Ishikawa (cell line): ENCODE results near the gene SLC8A1.

Source experiments
- CEBPB ChIP-seq: IDR thresholded peaks from 2 replicates; pipeline ENCODE4 v1.6.1; 2012
- CREB1 ChIP-seq: IDR thresholded peaks from 2 replicates; pipeline ENCODE4 v1.6.1; 2012; ENCODE audit warnings: low read depth
- EGR1 ChIP-seq: IDR thresholded peaks from 2 replicates; pipeline ENCODE4 v1.6.1; 2012
- EP300 ChIP-seq: IDR thresholded peaks from 2 replicates; pipeline ENCODE4 v1.6.1; 2012; ENCODE audit warnings: borderline replicate concordance
- FOXM1 ChIP-seq: IDR thresholded peaks from 2 replicates; pipeline ENCODE4 v1.6.1; 2012; ENCODE audit warnings: low read depth, borderline replicate concordance
- MAX ChIP-seq: IDR thresholded peaks from 2 replicates; pipeline ENCODE4 v1.6.1; 2012
- NFIC ChIP-seq: IDR thresholded peaks from 2 replicates; pipeline ENCODE4 v1.6.1; 2012
- RAD21 ChIP-seq: IDR thresholded peaks from 2 replicates; pipeline ENCODE4 v1.6.1; 2012; ENCODE audit warnings: low read depth
- REST ChIP-seq: IDR thresholded peaks from 2 replicates; pipeline ENCODE4 v1.6.1; 2012; ENCODE audit warnings: low read depth, mild to moderate bottlenecking
- TAF1 ChIP-seq: IDR thresholded peaks from 2 replicates; pipeline ENCODE4 v1.6.1; 2012; ENCODE audit warnings: low read depth, mild to moderate bottlenecking
- TCF12 ChIP-seq: IDR thresholded peaks from 2 replicates; pipeline ENCODE4 v1.6.1; 2012; ENCODE audit warnings: low read depth
- TEAD4 ChIP-seq: IDR thresholded peaks from 2 replicates; pipeline ENCODE4 v1.6.1; 2012
- USF1 ChIP-seq: IDR thresholded peaks from 2 replicates; pipeline ENCODE4 v1.6.1; 2012
- YY1 ChIP-seq: IDR thresholded peaks from 2 replicates; pipeline ENCODE4 v1.6.1; 2012; ENCODE audit warnings: low read depth
- ZBTB7A ChIP-seq: IDR thresholded peaks from 2 replicates; pipeline ENCODE4 v1.6.1; 2012; ENCODE audit warnings: low read depth

The SLC8A1 gene

GRCh38 chr2:40435426-40436092 is 16.3 kb downstream of the SLC8A1 start:
- TF ChIP-seq CEBPB (no peak), CREB1 (no peak), MAX (no peak), RAD21 (no peak), USF1 (no peak), REST (no peak), FOXM1 (no peak), TCF12 (no peak), EP300 (no peak), YY1 (no peak), NFIC (no peak), EGR1 (no peak), TEAD4 (no peak), ZBTB7A (no peak)

GRCh38 chr2:40434731-40435271 is 17.1 kb downstream of the SLC8A1 start:
- TF ChIP-seq EGR1 (no peak), TEAD4 (peak; percentile 62)

GRCh38 chr2:40433736-40434135 is 18.2 kb downstream of the SLC8A1 start:
- no peak for TF ChIP-seq NFIC
- TF ChIP-seq ZBTB7A = no peak
- TF ChIP-seq RAD21 = no peak
- TF ChIP-seq MAX = no peak
- no peak for TF ChIP-seq FOXM1
- TF ChIP-seq TAF1 = no peak
- TF ChIP-seq TCF12 = no peak
- TF ChIP-seq USF1 = no peak

- no peak for TF ChIP-seq TEAD4
- no peak for TF ChIP-seq EP300
- no peak for TF ChIP-seq REST
- no peak for TF ChIP-seq NFIC
- no peak for TF ChIP-seq FOXM1
- no peak for TF ChIP-seq YY1
- no peak for TF ChIP-seq EGR1
- TF ChIP-seq TAF1 = no peak
- no peak for TF ChIP-seq CEBPB
- no peak for TF ChIP-seq MAX
- no peak for TF ChIP-seq CREB1
- no peak for TF ChIP-seq TCF12
Measured at GRCh38 chr2:40432921-40433483, 18.9 kb downstream of the SLC8A1 start.

GRCh38 chr2:40431600-40431955 is 20.3 kb downstream of the SLC8A1 start:
- no peak for TF ChIP-seq TEAD4
- TF ChIP-seq REST = no peak
- TF ChIP-seq RAD21 = no peak
- TF ChIP-seq TAF1 = no peak
